ENCODE data around the gene HACD2. TPM values are rescaled to one million over a fixed set of nuclear protein-coding genes. Genes with fewer than 3 reads are reported as not detected.

HACD2 gene
- polyA plus RNA-seq, 3 donors: 12.9 to 17.1 (median 15.1) TPM

- H3K4me1 ChIP-seq (ENCODE audit: control insufficient read depth in 1 of 2, insufficient read depth in 2 of 2, low read length in 2 of 2): peaks cover 12 to 18% of the 10 kb centered on the region in 2 donors
- H3K79me2 ChIP-seq (ENCODE audit: insufficient read depth, low read length): no peaks in the 10 kb centered on the region
- H3K27ac ChIP-seq (ENCODE audit: low read depth in 1 of 2, low read length in 2 of 2): no peak overlapping the region
- Mint-ChIP-seq H3K4me3 (peak overlapping the region in 1 of 2 donors; percentile 68), H3K27me3 (ENCODE audit: low read depth in 3 of 3) (peaks cover 60 to 83% (median 65%) of the 10 kb centered on the region in 3 donors), H3K9me3 (peaks cover 0 to 12% (median 3%) of the 10 kb centered on the region in 7 donors), H3K27ac (no peak overlapping the region), H3K4me1 (peaks cover 2% of the 10 kb centered on the region), H3K36me3 (no peaks in the 10 kb centered on the region)
- peak overlapping the region; percentile 79 for H3K4me2 ChIP-seq (replicated peaks; ENCODE audit: extremely low read depth, low read length, poor library complexity, severe bottlenecking)
- peaks cover 39 to 68% of the 10 kb centered on the region in 2 donors for H3K27me3 ChIP-seq (ENCODE audit: control insufficient read depth in 2 of 2, insufficient read depth in 2 of 2, low read length in 2 of 2)
- H4K20me1 ChIP-seq (ENCODE audit: insufficient read depth, low read length): no peaks in the 10 kb centered on the region
- TF ChIP-seq CTCF (IDR thresholded peaks at IDR 0.05): peak; percentile 52
- peak overlapping the region in 2 of 3 experiments; percentile 9 to 69 for H3K4me3 ChIP-seq (replicated peaks in 1 of 3; ENCODE audit: low read depth in 2 of 3, low read length in 3 of 3)
- H2AFZ ChIP-seq (ENCODE audit: insufficient read depth, low read depth, low read length, poor library complexity, severe bottlenecking): peak overlapping the region; percentile 73
- H3K9me3 ChIP-seq (replicated peaks in 1 of 2; ENCODE audit: control insufficient read depth in 1 of 2, insufficient read depth in 1 of 2, low read length in 2 of 2): peaks cover 0 to 10% of the 10 kb centered on the region in 2 donors
- whole genome bisulfite sequencing (ENCODE audit: insufficient coverage): 10% methylated on average over 100 of the region's 110 CpGs
- DNase-seq: peak in 2 of 3 donors; percentile 14 to 22
- intact Hi-C loops (cut with micrococcal nuclease): no loop called here
- H3K36me3 ChIP-seq (replicated peaks in 1 of 2; ENCODE audit: control insufficient read depth in 1 of 2, insufficient read depth in 2 of 2, low read length in 2 of 2): no peaks in the 10 kb centered on the region
- peak overlapping the region; percentile 36 for H3K9ac ChIP-seq (ENCODE audit: insufficient read depth, low read length, poor library complexity, severe bottlenecking)
Observed at GRCh38 chr3:123447749-123448517, 136.9 kb downstream of the HACD2 start.

GRCh38 chr3:123447416-123447748 lies 137.5 kb downstream of the HACD2 start:
- H3K36me3 Mint-ChIP-seq: no peaks in the 10 kb centered on the region
- Histone ChIP-seq H3K36me3 (replicated peaks in 1 of 2; ENCODE audit: control insufficient read depth in 1 of 2, insufficient read depth in 2 of 2, low read length in 2 of 2) (no peaks in the 10 kb centered on the region), H2AFZ (ENCODE audit: insufficient read depth, low read depth, low read length, poor library complexity, severe bottlenecking) (no peak overlapping the region), H3K9ac (ENCODE audit: insufficient read depth, low read length, poor library complexity, severe bottlenecking) (no peak overlapping the region), H3K4me3 (replicated peaks in 1 of 3; ENCODE audit: low read depth in 2 of 3, low read length in 3 of 3) (no peak overlapping the region), H3K27me3 (ENCODE audit: control insufficient read depth in 2 of 2, insufficient read depth in 2 of 2, low read length in 2 of 2) (peaks cover 38 to 65% of the 10 kb centered on the region in 2 donors), H3K4me1 (ENCODE audit: control insufficient read depth in 1 of 2, insufficient read depth in 2 of 2, low read length in 2 of 2) (peaks cover 12 to 18% of the 10 kb centered on the region in 2 donors), H3K9me3 (replicated peaks in 1 of 2; ENCODE audit: control insufficient read depth in 1 of 2, insufficient read depth in 1 of 2, low read length in 2 of 2) (peaks cover 0 to 10% of the 10 kb centered on the region in 2 donors), H3K4me2 (replicated peaks; ENCODE audit: extremely low read depth, low read length, poor library complexity, severe bottlenecking) (no peak overlapping the region), H3K27ac (ENCODE audit: low read depth in 1 of 2, low read length in 2 of 2) (no peak overlapping the region), H3K79me2 (ENCODE audit: insufficient read depth, low read length) (no peaks in the 10 kb centered on the region), H4K20me1 (ENCODE audit: insufficient read depth, low read length) (no peaks in the 10 kb centered on the region)
- DNase-seq: no peak
- H3K4me1 Mint-ChIP-seq: peaks cover 2% of the 10 kb centered on the region
- H3K9me3 Mint-ChIP-seq: peaks cover 0 to 12% (median 3%) of the 10 kb centered on the region in 7 donors
- TF ChIP-seq CTCF (IDR thresholded peaks at IDR 0.05): no peak
- H3K27ac Mint-ChIP-seq: no peak overlapping the region
- H3K4me3 Mint-ChIP-seq: peak overlapping the region; percentile 16 to 68
- 90% methylated on average over 27 of the region's 27 CpGs for WGBS (ENCODE audit: insufficient coverage)
- intact Hi-C loops (cut with micrococcal nuclease): no loop called here
- H3K27me3 Mint-ChIP-seq (ENCODE audit: low read depth in 3 of 3): peaks cover 62 to 80% (median 67%) of the 10 kb centered on the region in 3 donors

Measured in CD14-positive monocyte (primary cell).